NCI-H128 (cell line): ENCODE data around the gene ARSB.

ENCODE experiments used
- DNase-seq: peaks from one replicate; lab custom pipeline; 2025; ENCODE audit not compliant: unreplicated experiment; lab: John Stamatoyannopoulos, UW

Gene ARSB

GRCh38 chr5:78730300-78731094 lies 254.6 kb downstream of the ARSB start:
- no peak for DNase-seq

DNA sequence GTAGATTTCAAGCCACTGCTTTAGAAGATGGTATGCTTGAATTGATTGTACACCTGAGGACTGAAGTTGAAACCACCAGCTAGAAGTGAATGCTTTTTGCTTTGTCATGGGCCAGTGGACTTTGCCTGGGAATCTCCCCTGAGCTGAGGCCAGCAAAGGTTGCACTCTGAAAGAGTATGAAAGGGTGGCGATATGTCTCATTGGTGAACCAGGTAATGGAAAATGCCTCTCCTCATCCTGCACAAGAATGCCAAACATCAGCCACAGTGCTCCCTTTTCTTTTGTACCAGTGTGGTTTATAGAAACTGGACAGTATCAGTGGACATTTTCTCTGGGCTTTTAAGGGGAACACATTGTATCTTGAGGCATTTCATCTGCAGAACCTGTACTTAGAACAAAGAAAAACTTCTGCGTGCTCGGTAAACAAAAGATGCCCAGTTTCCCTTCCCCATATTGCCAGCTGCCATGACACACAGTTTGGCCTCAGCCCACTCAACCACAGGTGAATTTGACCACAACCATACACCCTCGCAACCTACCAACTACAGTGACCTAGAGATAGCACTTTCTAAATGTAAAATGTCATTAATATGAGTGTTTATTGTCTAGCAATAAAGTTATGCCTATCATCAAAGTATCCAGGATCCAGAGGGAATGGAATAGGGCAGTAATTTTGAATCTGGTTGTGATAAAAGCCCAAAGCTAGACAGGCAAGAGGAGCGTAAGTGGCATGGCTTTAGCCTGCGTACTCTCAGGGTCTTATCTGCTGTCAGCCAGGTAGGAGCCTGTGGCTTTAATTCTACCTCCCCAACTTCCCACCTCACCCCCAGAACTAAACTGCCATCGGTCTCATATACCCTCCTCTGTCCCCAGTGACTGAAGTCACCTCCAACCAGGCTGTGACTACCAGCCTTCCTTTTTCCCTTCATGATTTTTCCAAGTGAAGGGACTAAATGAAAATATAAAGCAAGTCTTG lies 257.0 kb downstream of the ARSB start:
- DNase-seq = no peak
